ENCODE data around the gene FARS2.

The FARS2 gene

DNA sequence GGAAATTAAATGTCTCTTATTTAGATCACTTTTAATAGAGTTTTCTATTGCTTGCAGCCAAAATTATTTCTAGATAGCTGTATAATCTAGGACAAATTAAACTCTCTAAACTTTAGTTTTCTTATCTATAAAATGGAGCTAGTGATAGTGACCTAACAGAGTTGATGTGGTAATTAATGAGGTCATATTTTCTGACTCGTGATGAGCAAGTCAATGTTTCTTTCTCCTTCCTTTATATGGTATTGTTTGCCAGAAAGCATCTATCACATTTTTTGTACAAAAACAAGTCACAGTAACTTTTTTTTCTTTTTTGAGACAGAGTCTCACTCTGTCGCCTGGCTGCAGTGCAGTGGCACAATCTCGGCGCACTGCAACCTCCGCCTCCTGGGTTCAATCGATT is 267.7 kb downstream of the FARS2 start:
- no peak overlapping the region for H4K8ac ChIP-seq (ENCODE audit: low read depth, low read length)
- no peak overlapping the region for H3K4ac ChIP-seq (ENCODE audit: low read depth, low read length)
- no peaks in the 10 kb centered on the region for H3K36me3 ChIP-seq (ENCODE audit: control insufficient read depth, insufficient read depth, low read length)
- H3K4me2 ChIP-seq (ENCODE audit: low read length): no peak overlapping the region
- no peak overlapping the region for H4K5ac ChIP-seq (ENCODE audit: low read length)
- no peak overlapping the region for H3K9ac ChIP-seq (ENCODE audit: low read length)
- no peak overlapping the region for H3K18ac ChIP-seq (ENCODE audit: low read length)
- no peaks in the 10 kb centered on the region for H3K27me3 ChIP-seq (ENCODE audit: insufficient read depth, low read length, poor library complexity)
- no peak overlapping the region for H2BK5ac ChIP-seq (ENCODE audit: low read length)
- DNase-seq: no peak
- no peak overlapping the region for H3K56ac ChIP-seq (ENCODE audit: low read length)
- no peak overlapping the region for H2BK15ac ChIP-seq (replicated peaks; ENCODE audit: low read depth)
- no peak overlapping the region for H3K23ac ChIP-seq (ENCODE audit: low read length)
- H2BK120ac ChIP-seq (ENCODE audit: low read depth, low read length): no peak overlapping the region
- H3K4me3 ChIP-seq (ENCODE audit: low read length): no peak overlapping the region
- no peak overlapping the region for H2AK5ac ChIP-seq (ENCODE audit: low read length)
- no peaks in the 10 kb centered on the region for H3K79me2 ChIP-seq (ENCODE audit: control insufficient read depth, insufficient read depth, low read length)
- H3K4me1 ChIP-seq (ENCODE audit: control insufficient read depth, low read depth, low read length): no peaks in the 10 kb centered on the region
- no CpG with 5 or more reads among the region's 6 CpGs for WGBS (ENCODE audit: extremely low coverage, insufficient coverage, low lambda C conversion rate)
- no peak overlapping the region for H3K27ac ChIP-seq (ENCODE audit: low read depth, low read length)
- H3K79me1 ChIP-seq (ENCODE audit: low read length): no peaks in the 10 kb centered on the region

DNA sequence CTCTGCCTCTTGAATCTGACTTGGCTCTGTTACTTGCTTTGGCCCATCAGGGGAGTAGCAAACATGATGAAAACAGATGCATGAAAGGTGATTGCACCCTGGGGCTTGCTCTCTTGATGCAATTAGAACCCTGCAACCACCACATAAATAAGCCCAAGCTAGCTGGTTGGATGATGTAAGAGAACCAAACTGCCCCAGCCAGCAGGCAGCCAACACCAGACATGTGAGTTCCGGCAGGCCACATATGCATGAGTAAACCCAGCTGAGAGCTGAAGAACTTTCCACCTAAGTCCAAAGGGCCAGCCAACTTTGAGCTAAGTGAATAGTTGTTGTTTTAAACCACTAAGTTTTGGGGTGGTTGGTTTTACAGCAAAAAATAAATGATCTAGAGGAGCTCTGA is 268.4 kb downstream of the FARS2 start:
- Histone ChIP-seq H3K27ac (ENCODE audit: low read depth, low read length) (no peak overlapping the region), H3K36me3 (ENCODE audit: control insufficient read depth, insufficient read depth, low read length) (no peaks in the 10 kb centered on the region), H4K5ac (ENCODE audit: low read length) (no peak overlapping the region), H3K4me3 (ENCODE audit: low read length) (no peak overlapping the region), H3K79me2 (ENCODE audit: control insufficient read depth, insufficient read depth, low read length) (no peaks in the 10 kb centered on the region), H3K56ac (ENCODE audit: low read length) (no peak overlapping the region), H2AK5ac (ENCODE audit: low read length) (no peak overlapping the region), H3K4me1 (ENCODE audit: control insufficient read depth, low read depth, low read length) (no peaks in the 10 kb centered on the region), H3K18ac (ENCODE audit: low read length) (no peak overlapping the region), H3K27me3 (ENCODE audit: insufficient read depth, low read length, poor library complexity) (no peaks in the 10 kb centered on the region), H2BK120ac (ENCODE audit: low read depth, low read length) (no peak overlapping the region), H3K23ac (ENCODE audit: low read length) (no peak overlapping the region), H4K8ac (ENCODE audit: low read depth, low read length) (no peak overlapping the region), H3K9ac (ENCODE audit: low read length) (no peak overlapping the region), H2BK15ac (replicated peaks; ENCODE audit: low read depth) (no peak overlapping the region), H3K79me1 (ENCODE audit: low read length) (no peaks in the 10 kb centered on the region), H3K4me2 (ENCODE audit: low read length) (no peak overlapping the region), H3K4ac (ENCODE audit: low read depth, low read length) (no peak overlapping the region), H2BK5ac (ENCODE audit: low read length) (no peak overlapping the region)
- WGBS (ENCODE audit: extremely low coverage, insufficient coverage, low lambda C conversion rate): no CpG with 5 or more reads among the region's 1 CpG
- DNase-seq: peak; percentile 25

DNA sequence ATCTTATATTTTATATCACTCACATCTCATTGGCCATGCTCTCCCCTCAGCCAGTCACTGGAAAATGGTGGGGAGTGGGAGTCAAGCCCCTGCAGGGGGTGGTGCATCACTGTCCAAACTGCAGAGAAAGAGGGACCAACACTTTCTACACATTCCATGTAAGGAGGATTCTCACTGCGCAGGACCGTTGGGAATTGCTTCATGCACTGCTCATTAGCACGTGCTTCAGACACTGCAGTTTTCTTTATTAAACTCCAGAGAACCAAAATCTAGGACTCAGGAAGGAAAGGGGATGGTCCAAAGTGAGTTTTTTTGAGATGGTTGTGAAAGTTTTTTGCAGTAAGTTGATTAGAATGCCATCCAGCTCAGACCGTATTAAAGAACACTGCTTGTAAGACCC is 269.8 kb downstream of the FARS2 start:
- whole genome bisulfite sequencing (ENCODE audit: extremely low coverage, insufficient coverage, low lambda C conversion rate): no CpG with 5 or more reads among the region's 4 CpGs
- H3K79me2 ChIP-seq (ENCODE audit: control insufficient read depth, insufficient read depth, low read length): no peaks in the 10 kb centered on the region
- H3K4me2 ChIP-seq (ENCODE audit: low read length): no peak overlapping the region
- H3K79me1 ChIP-seq (ENCODE audit: low read length): no peaks in the 10 kb centered on the region
- no peak overlapping the region for H4K5ac ChIP-seq (ENCODE audit: low read length)
- no peak overlapping the region for H2BK120ac ChIP-seq (ENCODE audit: low read depth, low read length)
- no peak overlapping the region for H3K4me3 ChIP-seq (ENCODE audit: low read length)
- DNase-seq: no peak
- no peak overlapping the region for H2BK15ac ChIP-seq (replicated peaks; ENCODE audit: low read depth)
- no peak overlapping the region for H3K4ac ChIP-seq (ENCODE audit: low read depth, low read length)
- no peak overlapping the region for H3K56ac ChIP-seq (ENCODE audit: low read length)
- no peaks in the 10 kb centered on the region for H3K27me3 ChIP-seq (ENCODE audit: insufficient read depth, low read length, poor library complexity)
- H3K23ac ChIP-seq (ENCODE audit: low read length): no peak overlapping the region
- H3K9ac ChIP-seq (ENCODE audit: low read length): no peak overlapping the region
- no peak overlapping the region for H4K8ac ChIP-seq (ENCODE audit: low read depth, low read length)
- H2BK5ac ChIP-seq (ENCODE audit: low read length): no peak overlapping the region
- no peaks in the 10 kb centered on the region for H3K4me1 ChIP-seq (ENCODE audit: control insufficient read depth, low read depth, low read length)
- no peak overlapping the region for H3K27ac ChIP-seq (ENCODE audit: low read depth, low read length)
- H3K36me3 ChIP-seq (ENCODE audit: control insufficient read depth, insufficient read depth, low read length): no peaks in the 10 kb centered on the region
- H2AK5ac ChIP-seq (ENCODE audit: low read length): no peak overlapping the region
- H3K18ac ChIP-seq (ENCODE audit: low read length): no peak overlapping the region

DNA sequence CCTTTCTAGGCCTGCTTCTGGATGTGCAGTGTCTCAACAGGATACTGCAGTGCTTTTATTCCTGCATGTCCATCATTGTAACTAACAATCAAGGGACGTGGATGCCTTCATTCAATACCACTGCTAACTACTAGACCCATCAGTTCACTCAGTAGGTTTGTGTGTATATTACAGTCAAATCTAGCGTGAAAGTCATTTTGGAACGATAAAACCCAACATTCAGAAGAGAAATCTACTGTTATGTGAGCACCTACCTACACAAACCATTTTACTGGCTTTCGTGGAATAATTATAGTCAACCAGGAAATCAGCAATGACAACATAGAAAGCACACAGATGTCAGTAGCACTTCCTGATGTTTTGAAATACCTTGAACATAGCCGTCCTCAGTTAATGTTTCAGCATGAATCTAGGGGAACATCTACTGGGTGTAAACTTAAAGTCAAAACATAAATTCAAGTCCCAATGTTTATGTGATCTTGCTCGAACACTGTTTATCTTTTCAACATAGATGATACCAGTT is 270.6 kb downstream of the FARS2 start:
- H3K79me2 ChIP-seq (ENCODE audit: control insufficient read depth, insufficient read depth, low read length): no peaks in the 10 kb centered on the region
- H3K79me1 ChIP-seq (ENCODE audit: low read length): no peaks in the 10 kb centered on the region
- H3K4ac ChIP-seq (ENCODE audit: low read depth, low read length): no peak overlapping the region
- no peaks in the 10 kb centered on the region for H3K27me3 ChIP-seq (ENCODE audit: insufficient read depth, low read length, poor library complexity)
- no CpG with 5 or more reads among the region's 6 CpGs for WGBS (ENCODE audit: extremely low coverage, insufficient coverage, low lambda C conversion rate)
- no peak overlapping the region for H3K4me2 ChIP-seq (ENCODE audit: low read length)
- no peaks in the 10 kb centered on the region for H3K4me1 ChIP-seq (ENCODE audit: control insufficient read depth, low read depth, low read length)
- H3K23ac ChIP-seq (ENCODE audit: low read length): no peak overlapping the region
- no peak for DNase-seq
- no peak overlapping the region for H2BK15ac ChIP-seq (replicated peaks; ENCODE audit: low read depth)
- H4K5ac ChIP-seq (ENCODE audit: low read length): no peak overlapping the region
- no peak overlapping the region for H2BK120ac ChIP-seq (ENCODE audit: low read depth, low read length)
- H3K56ac ChIP-seq (ENCODE audit: low read length): no peak overlapping the region
- H3K18ac ChIP-seq (ENCODE audit: low read length): no peak overlapping the region
- H2AK5ac ChIP-seq (ENCODE audit: low read length): no peak overlapping the region
- no peak overlapping the region for H4K8ac ChIP-seq (ENCODE audit: low read depth, low read length)
- no peaks in the 10 kb centered on the region for H3K36me3 ChIP-seq (ENCODE audit: control insufficient read depth, insufficient read depth, low read length)
- H3K9ac ChIP-seq (ENCODE audit: low read length): no peak overlapping the region
- no peak overlapping the region for H2BK5ac ChIP-seq (ENCODE audit: low read length)
- H3K27ac ChIP-seq (ENCODE audit: low read depth, low read length): no peak overlapping the region
- H3K4me3 ChIP-seq (ENCODE audit: low read length): no peak overlapping the region

DNA sequence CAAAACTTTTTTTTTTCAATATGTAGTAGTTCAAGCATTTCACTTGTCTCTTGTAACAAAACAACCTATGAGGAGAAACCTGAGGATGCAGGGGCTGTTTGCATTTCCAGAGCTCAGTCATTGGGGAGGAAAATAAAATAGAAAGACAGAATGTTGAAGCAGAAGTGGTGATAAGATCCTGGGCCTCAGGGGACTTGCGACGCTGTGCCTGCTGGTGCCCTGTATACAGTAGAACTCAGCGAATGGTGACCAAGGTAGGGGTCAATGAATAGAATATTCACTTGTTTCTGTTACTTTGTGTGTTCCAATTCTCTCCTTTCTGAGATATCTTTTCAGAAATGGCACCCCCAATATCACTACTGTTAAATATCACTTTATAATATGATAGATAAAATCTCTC is 271.6 kb downstream of the FARS2 start:
- no CpG with 5 or more reads among the region's 3 CpGs for WGBS (ENCODE audit: extremely low coverage, insufficient coverage, low lambda C conversion rate)
- no peak overlapping the region for H3K9ac ChIP-seq (ENCODE audit: low read length)
- H2BK120ac ChIP-seq (ENCODE audit: low read depth, low read length): no peak overlapping the region
- H2BK5ac ChIP-seq (ENCODE audit: low read length): no peak overlapping the region
- no peak for DNase-seq
- no peaks in the 10 kb centered on the region for H3K36me3 ChIP-seq (ENCODE audit: control insufficient read depth, insufficient read depth, low read length)
- no peak overlapping the region for H3K56ac ChIP-seq (ENCODE audit: low read length)
- no peaks in the 10 kb centered on the region for H3K79me2 ChIP-seq (ENCODE audit: control insufficient read depth, insufficient read depth, low read length)
- H3K18ac ChIP-seq (ENCODE audit: low read length): no peak overlapping the region
- no peak overlapping the region for H2BK15ac ChIP-seq (replicated peaks; ENCODE audit: low read depth)
- no peak overlapping the region for H3K4me3 ChIP-seq (ENCODE audit: low read length)
- no peak overlapping the region for H3K4ac ChIP-seq (ENCODE audit: low read depth, low read length)
- H3K23ac ChIP-seq (ENCODE audit: low read length): no peak overlapping the region
- H4K5ac ChIP-seq (ENCODE audit: low read length): no peak overlapping the region
- H3K27ac ChIP-seq (ENCODE audit: low read depth, low read length): no peak overlapping the region
- H3K27me3 ChIP-seq (ENCODE audit: insufficient read depth, low read length, poor library complexity): no peaks in the 10 kb centered on the region
- H3K4me2 ChIP-seq (ENCODE audit: low read length): no peak overlapping the region
- H4K8ac ChIP-seq (ENCODE audit: low read depth, low read length): no peak overlapping the region
- H3K4me1 ChIP-seq (ENCODE audit: control insufficient read depth, low read depth, low read length): no peaks in the 10 kb centered on the region
- H2AK5ac ChIP-seq (ENCODE audit: low read length): no peak overlapping the region
- H3K79me1 ChIP-seq (ENCODE audit: low read length): no peaks in the 10 kb centered on the region

DNA sequence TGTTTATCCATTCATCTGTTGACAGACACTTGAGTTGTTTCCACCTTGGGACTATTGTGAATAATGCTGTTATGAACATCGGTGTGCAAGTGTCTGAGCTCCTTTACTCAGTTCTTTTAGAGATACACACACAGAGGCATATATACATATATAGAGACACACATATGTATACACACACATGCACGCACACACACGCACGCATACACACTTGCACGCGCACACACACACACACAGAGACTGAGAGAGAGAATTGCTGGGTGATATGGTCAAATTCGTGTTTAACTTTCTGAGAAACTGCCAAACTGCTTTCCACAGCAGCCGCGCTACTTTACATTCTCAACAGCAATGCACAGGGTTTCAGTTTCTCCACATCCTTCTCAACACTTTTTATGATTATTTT is 273.3 kb downstream of the FARS2 start:
- Histone ChIP-seq H2AK5ac (ENCODE audit: low read length) (no peak overlapping the region), H3K23ac (ENCODE audit: low read length) (no peak overlapping the region), H2BK120ac (ENCODE audit: low read depth, low read length) (no peak overlapping the region), H4K5ac (ENCODE audit: low read length) (no peak overlapping the region), H3K9ac (ENCODE audit: low read length) (no peak overlapping the region), H2BK5ac (ENCODE audit: low read length) (no peak overlapping the region), H3K27me3 (ENCODE audit: insufficient read depth, low read length, poor library complexity) (no peaks in the 10 kb centered on the region), H3K36me3 (ENCODE audit: control insufficient read depth, insufficient read depth, low read length) (no peaks in the 10 kb centered on the region), H3K4me3 (ENCODE audit: low read length) (no peak overlapping the region), H3K56ac (ENCODE audit: low read length) (no peak overlapping the region), H3K79me1 (ENCODE audit: low read length) (no peaks in the 10 kb centered on the region), H3K18ac (ENCODE audit: low read length) (no peak overlapping the region), H4K8ac (ENCODE audit: low read depth, low read length) (no peak overlapping the region), H3K4me1 (ENCODE audit: control insufficient read depth, low read depth, low read length) (no peaks in the 10 kb centered on the region), H3K4ac (ENCODE audit: low read depth, low read length) (no peak overlapping the region), H3K27ac (ENCODE audit: low read depth, low read length) (no peak overlapping the region), H3K4me2 (ENCODE audit: low read length) (no peak overlapping the region), H2BK15ac (replicated peaks; ENCODE audit: low read depth) (no peak overlapping the region), H3K79me2 (ENCODE audit: control insufficient read depth, insufficient read depth, low read length) (no peaks in the 10 kb centered on the region)
- DNase-seq: no peak
- WGBS (ENCODE audit: extremely low coverage, insufficient coverage, low lambda C conversion rate): no CpG with 5 or more reads among the region's 9 CpGs

Measured in mesendoderm (in vitro differentiated cells).